Effector CD4-positive, alpha-beta T cell (primary cell): Measurements from ENCODE around the gene CKLF. TPM values are rescaled to one million over a fixed set of nuclear protein-coding genes. Genes with fewer than 3 reads are reported as not detected.
"Not testable (repeated sequence)": the region's sequence is repeated elsewhere in the genome, so short reads cannot be mapped to it uniquely, and the experiment has no call there.

Experiments
- DNase-seq: peaks from one replicate; pipeline ENCODE4 v3.0.0-alpha.2; 2020
- total RNA-seq: gene quantifications from one replicate; lab custom pipeline; 2026; lab: John Stamatoyannopoulos, UW

Gene CKLF
- total RNA-seq = not detected

GRCh38 chr16:66552286-66553177 lies at the start of gene CKLF:
CKLF (plus strand) TSS chr16:66552576; CDS start chr16:66552716, 140 bp downstream.
- DNase-seq = peak; percentile 84

GRCh38 chr16:66503030-66503429 lies 49.3 kb upstream of the CKLF start:
- DNase-seq = no peak

GRCh38 chr16:66503612-66504011 lies 48.8 kb upstream of the CKLF start:
- DNase-seq = no peak

GRCh38 chr16:66507731-66508239 lies 44.6 kb upstream of the CKLF start:
- DNase-seq = no peak

GRCh38 chr16:66508248-66508913 lies 44.0 kb upstream of the CKLF start:
- DNase-seq = no peak

GRCh38 chr16:66508914-66509496 lies 43.4 kb upstream of the CKLF start:
- DNase-seq = no peak

GRCh38 chr16:66509576-66509975 lies 42.8 kb upstream of the CKLF start:
- no peak for DNase-seq

- no peak for DNase-seq
Observed at GRCh38 chr16:66510298-66510697, 42.1 kb upstream of the CKLF start.

GRCh38 chr16:66510711-66511601 lies 41.4 kb upstream of the CKLF start:
- DNase-seq = no peak

- DNase-seq = no peak
Observed at GRCh38 chr16:66511602-66512271, 40.6 kb upstream of the CKLF start.

- no peak for DNase-seq
Observed at GRCh38 chr16:66512272-66513110, 39.9 kb upstream of the CKLF start.

- DNase-seq = no peak
Observed at GRCh38 chr16:66513111-66513723, 39.2 kb upstream of the CKLF start.

- DNase-seq = not testable (repeated sequence)
Observed at GRCh38 chr16:66514391-66514790, 38.0 kb upstream of the CKLF start.

- DNase-seq = not testable (repeated sequence)
Observed at GRCh38 chr16:66514980-66515595, 37.3 kb upstream of the CKLF start.

GRCh38 chr16:66515596-66516508 lies 36.5 kb upstream of the CKLF start:
- DNase-seq = no peak

- DNase-seq = no peak
Observed at GRCh38 chr16:66516509-66516807, 35.9 kb upstream of the CKLF start.

- DNase-seq = peak; percentile 63
Observed at GRCh38 chr16:66516808-66517585, 35.4 kb upstream of the CKLF start.
